ENCODE measurements around the gene MAPK10.
A peak's percentile ranks its signal among the peaks of the same experiment; 100 is the strongest.
"Not testable (repeated sequence)": the region's sequence is repeated elsewhere in the genome, so short reads cannot be mapped to it uniquely, and the experiment has no call there.

Gene MAPK10

GRCh38 chr4:85970535-85970934 is 389.3 kb downstream of the MAPK10 start:
- no peak overlapping the region for H3K27ac ChIP-seq

DNA sequence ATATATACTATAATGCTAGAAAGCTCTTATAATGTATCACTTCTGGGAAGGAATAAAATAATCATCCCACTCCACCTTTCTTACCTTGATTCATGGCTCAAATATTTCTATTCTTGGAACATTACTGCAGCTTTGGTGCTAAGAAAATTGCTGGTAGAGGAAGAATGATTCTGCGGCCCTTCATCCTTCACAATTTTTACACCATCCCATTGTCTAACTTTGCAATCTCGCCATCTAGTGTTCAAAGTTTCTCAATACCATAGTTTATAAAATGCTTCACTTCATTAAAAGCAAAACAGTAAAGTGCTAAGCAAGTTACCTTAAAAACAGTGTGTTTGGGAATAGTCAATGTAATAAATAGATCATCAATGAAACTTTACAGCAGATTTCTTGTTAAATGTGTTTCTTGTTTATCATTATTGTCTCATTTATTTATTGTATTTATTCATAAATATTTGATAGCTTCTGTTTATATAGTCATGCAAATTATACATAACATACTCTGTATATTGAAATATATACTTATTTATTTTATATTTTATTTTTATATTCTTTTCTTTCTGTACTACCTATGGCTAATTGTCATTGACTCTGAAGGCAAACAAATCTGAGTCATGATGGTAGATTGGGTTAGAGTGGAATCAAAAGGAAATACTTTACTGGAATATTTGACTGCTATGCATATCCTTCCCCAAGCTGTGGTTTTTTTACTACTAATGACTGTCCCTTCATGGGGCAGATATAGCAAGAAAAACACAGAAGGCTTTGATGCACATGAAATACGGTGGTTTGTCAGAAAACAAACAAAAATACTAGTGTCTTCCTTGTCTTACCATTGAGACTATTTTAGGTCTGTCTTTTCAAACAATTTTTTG is 390.7 kb downstream of the MAPK10 start:
- TF ChIP-seq ZFX (IDR thresholded peaks at IDR 0.05): no peak
- peak; percentile 66 for TF ChIP-seq CTCF (conservative IDR thresholded peaks at IDR 0.05)
- no peak overlapping the region for H3K27ac ChIP-seq

More at GRCh38 chr4:85970535-85970934, 389.3 kb downstream of the MAPK10 start:
- TF ChIP-seq ZFX (IDR thresholded peaks at IDR 0.05) (no peak), CTCF (conservative IDR thresholded peaks at IDR 0.05) (no peak)

DNA sequence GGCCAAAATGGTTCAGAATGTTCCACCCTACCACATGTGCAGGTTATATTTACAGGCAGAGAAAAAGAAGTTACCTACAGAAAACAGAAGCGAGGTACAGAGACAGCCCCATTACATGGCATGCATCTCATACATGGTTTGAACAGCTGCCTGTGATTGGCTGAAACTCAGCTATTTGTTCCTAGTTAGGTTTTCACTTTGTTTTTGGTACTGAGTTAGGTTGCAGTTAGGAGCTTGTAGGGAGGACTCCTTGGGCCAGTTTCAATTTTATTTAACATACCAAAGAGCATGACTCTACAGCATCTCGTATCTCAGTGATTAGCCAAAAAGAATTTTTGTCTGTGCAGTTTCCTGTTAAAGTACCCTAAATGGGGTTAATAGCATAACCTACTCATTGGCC is 392.0 kb downstream of the MAPK10 start:
- no peak overlapping the region for H3K27ac ChIP-seq
- TF ChIP-seq ZFX (IDR thresholded peaks at IDR 0.05) (no peak), CTCF (conservative IDR thresholded peaks at IDR 0.05) (no peak)

DNA sequence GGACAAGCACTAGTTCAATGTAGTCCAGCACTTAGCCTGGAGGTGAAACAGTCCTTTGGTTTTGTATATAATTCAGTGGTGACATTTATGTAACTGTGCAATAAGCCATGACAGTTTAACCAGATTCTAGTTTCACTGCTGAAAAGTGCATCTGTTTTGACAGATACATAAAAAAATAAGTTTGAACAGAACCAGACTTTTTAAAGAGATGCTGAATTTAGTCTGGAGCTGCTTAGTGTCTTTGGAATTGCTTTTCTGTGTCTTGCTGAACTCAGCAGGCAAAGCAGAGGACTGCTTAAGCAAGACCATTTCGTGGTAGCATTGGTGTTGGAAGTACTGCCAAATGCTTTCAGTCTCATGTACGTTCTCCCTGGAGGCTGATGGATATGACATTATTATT is 393.5 kb downstream of the MAPK10 start:
- no peak overlapping the region for H3K27ac ChIP-seq

GRCh38 chr4:85965529-85965928 is 394.3 kb downstream of the MAPK10 start:
- H3K27ac ChIP-seq: no peak overlapping the region

More for the DNA sequence above, 393.5 kb downstream of the MAPK10 start:
- TF ChIP-seq ZFX (IDR thresholded peaks at IDR 0.05): no peak
- no peak for TF ChIP-seq CTCF (conservative IDR thresholded peaks at IDR 0.05)

GRCh38 chr4:85965017-85965416 is 394.8 kb downstream of the MAPK10 start:
- H3K27ac ChIP-seq: not testable (repeated sequence)

More at GRCh38 chr4:85965529-85965928, 394.3 kb downstream of the MAPK10 start:
- no peak for TF ChIP-seq ZFX (IDR thresholded peaks at IDR 0.05)

- H3K27ac ChIP-seq: no peak overlapping the region
- TF ChIP-seq CTCF (conservative IDR thresholded peaks at IDR 0.05) (peak; percentile 4), ZFX (IDR thresholded peaks at IDR 0.05) (no peak)
These were observed 395.6 kb downstream of the MAPK10 start for GRCh38 chr4:85964298-85964697.

- H3K27ac ChIP-seq: no peak overlapping the region
- TF ChIP-seq CTCF (conservative IDR thresholded peaks at IDR 0.05): no peak
- TF ChIP-seq ZFX (IDR thresholded peaks at IDR 0.05): no peak
These were observed 396.6 kb downstream of the MAPK10 start for GRCh38 chr4:85963231-85963630.

Data from C4-2B (cell line).